Measurements from ENCODE around the gene APOO.
"Not testable (repeated sequence)": the region's sequence is repeated elsewhere in the genome, so short reads cannot be mapped to it uniquely, and the experiment has no call there.

Gene APOO

DNA sequence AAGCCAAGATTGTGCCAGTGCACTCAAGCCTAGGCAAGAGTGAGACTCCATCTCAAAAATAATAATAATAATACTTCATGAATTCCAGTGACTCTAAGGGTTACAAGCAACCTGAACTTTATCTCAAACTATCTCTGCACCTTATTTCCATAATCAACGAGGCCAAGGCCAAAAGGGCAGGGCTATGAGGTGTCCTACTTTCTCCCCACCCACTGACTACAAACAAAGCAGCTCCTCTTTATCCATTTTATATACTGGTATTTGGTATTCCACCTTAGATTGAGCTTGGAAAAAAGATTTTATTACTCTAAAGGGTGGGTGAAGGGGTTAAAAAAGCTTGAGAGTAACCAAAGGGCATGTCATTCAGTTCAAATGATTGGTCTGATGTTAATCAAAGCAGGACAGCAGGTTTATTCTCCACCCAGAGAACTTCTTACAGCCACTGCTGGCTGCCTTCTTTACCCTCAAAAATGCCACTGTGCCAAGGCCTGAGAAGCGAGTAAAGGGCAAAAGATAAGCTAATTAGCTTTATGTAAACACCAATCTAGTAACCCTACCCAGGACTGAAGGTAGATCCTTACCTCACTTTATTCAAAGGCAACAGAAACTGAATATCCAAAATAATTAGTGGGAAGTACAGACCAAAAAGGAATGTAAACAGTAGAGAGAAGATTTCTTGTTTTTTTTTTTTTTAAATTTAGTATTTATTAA lies 28.2 kb downstream of the APOO start:
- intact Hi-C loops (cut with DNase I): no loop called here

DNA sequence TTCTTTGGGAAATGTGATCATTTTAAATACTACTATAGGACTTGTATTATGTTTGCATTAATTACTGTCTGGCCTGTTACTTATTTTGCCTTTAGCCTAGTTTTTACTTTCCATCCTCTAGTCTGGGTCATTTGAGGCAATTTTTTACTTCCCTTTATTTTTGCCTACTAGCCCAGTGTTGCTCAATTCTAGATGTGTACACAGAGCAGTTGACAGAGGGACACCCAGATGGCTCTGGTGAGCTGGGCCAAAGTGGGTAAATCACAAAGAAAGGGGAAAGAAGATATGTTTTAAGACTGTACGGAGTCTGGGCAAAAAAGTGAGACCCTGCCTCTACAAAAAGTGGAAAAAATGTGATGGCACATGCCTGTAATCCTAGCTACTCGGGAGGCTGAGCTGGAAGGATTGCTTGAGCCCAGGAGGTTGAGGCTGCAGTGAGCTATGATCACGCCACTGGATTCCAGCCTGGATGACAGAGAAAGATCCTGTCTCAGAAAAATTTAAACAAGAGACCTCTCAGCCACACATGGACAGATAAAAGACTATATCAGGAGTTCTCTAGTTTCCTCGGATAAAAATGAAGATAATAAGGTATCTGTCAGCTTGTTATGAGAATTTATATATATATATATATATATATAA lies 35.7 kb downstream of the APOO start:
- DNase-seq: no peak
- intact Hi-C loops (cut with DNase I): no loop called here

More for the DNA sequence above, 28.2 kb downstream of the APOO start:
- DNase-seq: no peak

DNA sequence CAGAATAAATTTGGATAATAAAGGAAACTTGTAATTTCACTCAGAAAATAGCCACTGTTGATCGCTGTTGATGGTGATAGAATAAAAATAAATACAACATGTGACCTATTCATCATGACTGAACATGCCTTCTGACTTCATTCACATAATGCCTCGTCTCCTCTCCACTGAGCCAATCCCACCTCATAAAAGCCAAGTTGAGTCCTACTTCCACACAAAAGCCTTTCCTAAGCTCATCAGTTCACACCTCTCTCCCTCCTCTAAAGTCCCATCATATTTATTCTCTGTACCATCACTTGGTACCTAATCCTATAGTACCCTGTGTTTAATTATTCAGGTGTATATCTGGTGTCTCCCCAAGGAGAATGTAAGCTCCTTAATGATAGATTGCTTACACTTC lies 37.7 kb downstream of the APOO start:
- intact Hi-C loops (cut with DNase I): no loop called here
- DNase-seq: no peak

DNA sequence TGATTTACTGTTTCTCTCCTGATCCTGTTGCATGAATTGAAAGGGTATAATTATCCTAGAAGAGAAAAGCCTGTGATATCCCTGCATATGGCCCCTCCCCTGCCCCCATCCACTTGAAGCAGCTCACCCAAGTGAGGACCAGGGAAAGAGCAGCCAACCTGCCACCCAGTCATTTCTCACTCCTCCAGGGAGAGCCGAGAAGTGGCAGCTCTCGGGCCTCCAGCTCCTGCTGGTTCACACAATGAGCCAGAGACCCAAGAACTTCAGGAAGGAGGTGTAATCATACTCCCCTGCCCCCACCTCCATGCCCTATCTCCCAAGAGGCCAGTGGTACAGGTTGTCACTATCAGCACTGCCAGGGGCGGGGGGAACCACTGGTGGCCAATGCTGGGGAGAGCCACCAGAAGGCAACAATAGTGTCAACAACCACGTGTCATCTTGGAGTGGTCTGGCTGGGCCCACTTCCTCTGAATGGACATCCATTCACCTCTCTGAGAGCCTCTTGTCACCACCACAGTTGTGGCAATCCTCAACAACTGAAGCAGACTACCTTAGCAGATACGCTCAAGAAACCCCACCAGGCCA lies 42.9 kb downstream of the APOO start:
- intact Hi-C loops (cut with DNase I): no loop called here
- DNase-seq: no peak

DNA sequence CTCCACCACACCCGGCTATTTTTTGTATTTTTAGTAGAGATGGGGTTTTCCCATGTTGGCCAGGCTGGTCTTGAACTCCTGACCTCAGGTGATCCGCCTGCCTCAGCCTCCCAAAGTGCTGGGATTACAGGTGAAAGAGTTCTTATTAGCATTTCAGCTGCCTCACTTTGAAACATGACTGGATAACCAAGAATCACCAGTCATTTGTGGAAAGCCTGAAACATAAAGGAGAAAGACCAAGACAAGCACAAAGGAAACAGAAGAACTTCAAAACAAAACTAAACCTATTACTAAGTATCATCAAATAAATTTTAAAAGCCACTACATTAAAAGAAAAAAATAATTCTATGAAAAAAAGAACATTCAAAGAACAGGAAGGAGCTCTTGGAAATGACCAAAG lies 45.8 kb downstream of the APOO start:
- DNase-seq; intact Hi-C loops (cut with DNase I): not testable (repeated sequence)

- DNase-seq: no peak
- intact Hi-C loops (cut with DNase I): no loop called here
Measured at GRCh38 chrX:23861215-23861896, 46.4 kb downstream of the APOO start.

GRCh38 chrX:23859238-23859637 lies 48.5 kb downstream of the APOO start:
- intact Hi-C loops (cut with DNase I); DNase-seq: not testable (repeated sequence)

- intact Hi-C loops (cut with DNase I): no loop called here
- no peak for DNase-seq
Measured at GRCh38 chrX:23857935-23858334, 49.8 kb downstream of the APOO start.

DNA sequence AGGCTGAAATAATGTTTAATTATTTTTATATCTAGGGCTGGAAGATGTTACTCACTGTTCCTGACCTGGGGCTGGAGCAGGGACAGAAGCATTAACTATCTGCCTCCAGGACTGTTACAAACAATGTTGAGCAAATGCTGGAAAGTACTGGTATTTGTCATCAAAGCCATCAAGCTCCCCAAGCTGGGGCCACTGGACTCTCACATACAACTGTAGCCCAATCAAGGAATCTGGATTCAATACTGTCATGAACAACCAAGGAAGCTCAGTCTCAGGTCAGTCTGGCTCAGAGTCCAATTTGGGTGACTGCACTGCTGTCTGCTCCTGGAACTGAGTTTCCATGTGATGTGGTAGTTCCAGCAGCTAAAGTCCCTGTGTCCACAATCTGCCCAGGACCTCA lies 50.4 kb downstream of the APOO start:
- no peak for DNase-seq

DNA sequence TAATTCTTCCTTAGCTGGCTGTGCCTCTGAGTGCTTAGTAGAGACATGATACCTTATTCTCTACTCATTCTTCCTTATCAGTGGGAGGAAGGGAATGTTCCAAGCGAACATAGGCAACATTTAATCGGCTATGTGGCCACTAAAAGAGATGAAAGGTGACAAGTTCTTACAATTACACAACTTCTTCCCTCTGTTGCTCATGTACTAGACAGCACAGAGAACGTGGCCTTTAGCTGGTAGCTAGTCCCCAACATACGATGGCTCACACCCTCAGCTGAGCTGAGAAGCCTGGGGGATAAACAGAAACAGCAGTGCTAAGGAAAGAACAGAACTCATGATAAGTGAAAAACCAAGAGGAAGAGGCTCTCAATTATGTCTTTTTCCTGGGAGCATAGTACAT lies 52.2 kb downstream of the APOO start:
- DNase-seq: no peak
- intact Hi-C loops (cut with DNase I): no loop called here

More for the DNA sequence above, 50.4 kb downstream of the APOO start:
- intact Hi-C loops (cut with DNase I): no loop called here

GRCh38 chrX:23854945-23855344 lies 52.8 kb downstream of the APOO start:
- intact Hi-C loops (cut with DNase I): no loop called here

DNA sequence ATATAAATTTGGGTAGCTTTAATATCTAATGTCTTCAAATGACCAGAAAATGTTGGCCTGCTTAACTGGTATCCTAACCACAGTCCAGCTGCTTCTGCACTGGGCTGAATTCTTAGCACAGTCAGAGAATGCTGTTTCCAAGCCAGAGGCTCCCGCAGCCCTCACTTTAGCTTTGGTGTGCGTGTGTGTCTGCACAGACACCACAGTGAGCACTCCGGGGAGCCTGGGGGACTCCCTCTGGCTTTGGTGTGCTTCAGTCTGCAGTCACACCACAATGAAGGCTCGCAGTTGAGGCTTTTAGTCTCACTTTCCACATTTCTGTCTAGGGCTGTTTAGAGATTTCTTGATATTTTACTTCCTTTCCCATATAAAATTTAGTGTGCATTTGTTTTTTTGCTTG lies 53.6 kb downstream of the APOO start:
- DNase-seq: no peak
- intact Hi-C loops (cut with DNase I): no loop called here

More at GRCh38 chrX:23854945-23855344, 52.8 kb downstream of the APOO start:
- no peak for DNase-seq

GRCh38 chrX:23851544-23851943 lies 56.2 kb downstream of the APOO start:
- DNase-seq: no peak
- intact Hi-C loops (cut with DNase I): no loop called here

DNA sequence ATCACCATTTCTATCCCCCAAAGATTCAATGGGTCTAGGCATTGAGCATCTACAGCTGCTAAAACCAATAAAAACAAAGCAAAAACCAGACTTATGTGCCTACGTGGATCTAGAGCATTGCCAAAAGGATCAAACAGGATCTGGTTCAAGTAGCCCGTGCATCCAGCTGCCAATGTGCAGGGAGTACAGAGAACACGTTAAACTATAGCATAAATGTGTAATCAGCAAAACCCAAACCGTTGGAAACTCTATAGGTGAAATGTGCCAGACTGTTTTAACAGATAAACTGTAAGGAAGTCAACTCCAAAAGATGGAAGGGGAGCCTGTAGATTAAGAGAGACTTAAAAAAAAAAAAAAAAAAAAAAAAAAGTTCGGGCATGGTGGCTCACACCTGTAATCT lies 58.5 kb downstream of the APOO start:
- intact Hi-C loops (cut with DNase I): no loop called here

GRCh38 chrX:23845351-23845817 lies 62.4 kb downstream of the APOO start:
- intact Hi-C loops (cut with DNase I): no loop called here
- no peak for DNase-seq

More for the DNA sequence above, 58.5 kb downstream of the APOO start:
- DNase-seq: no peak

DNA sequence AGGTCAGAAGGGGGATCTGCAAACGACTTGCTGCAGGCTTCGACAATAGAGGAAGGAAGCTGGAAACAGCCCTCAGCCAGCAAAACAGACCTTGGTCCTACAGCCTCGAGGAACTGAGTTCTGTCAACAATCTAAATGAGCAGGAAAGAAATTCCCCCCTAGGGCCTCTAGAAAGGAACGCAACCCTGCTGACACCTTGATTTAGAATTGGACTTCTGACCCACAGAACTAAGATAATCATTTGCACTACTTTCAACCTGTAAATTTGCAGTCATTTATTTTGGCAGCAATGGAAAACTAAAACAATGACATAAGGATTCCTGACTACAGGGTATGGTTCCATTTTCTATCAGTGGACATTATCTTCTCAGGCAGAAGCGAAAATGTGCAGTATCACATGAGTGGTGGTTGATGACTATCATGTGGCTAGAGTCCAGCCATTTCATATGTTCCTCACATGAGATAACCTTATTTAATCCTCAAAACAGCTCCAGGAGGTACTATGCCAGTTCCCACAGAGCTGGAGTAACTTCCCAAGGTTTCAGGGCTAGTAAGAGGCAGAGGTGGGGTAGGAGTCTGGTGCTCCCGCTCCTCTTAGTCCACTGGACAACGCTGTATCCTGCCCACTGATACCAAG lies 63.1 kb downstream of the APOO start:
- intact Hi-C loops (cut with DNase I): no loop called here
- peak in 7 of 42 donors; percentile 1 to 36 (median 17) for DNase-seq

DNA sequence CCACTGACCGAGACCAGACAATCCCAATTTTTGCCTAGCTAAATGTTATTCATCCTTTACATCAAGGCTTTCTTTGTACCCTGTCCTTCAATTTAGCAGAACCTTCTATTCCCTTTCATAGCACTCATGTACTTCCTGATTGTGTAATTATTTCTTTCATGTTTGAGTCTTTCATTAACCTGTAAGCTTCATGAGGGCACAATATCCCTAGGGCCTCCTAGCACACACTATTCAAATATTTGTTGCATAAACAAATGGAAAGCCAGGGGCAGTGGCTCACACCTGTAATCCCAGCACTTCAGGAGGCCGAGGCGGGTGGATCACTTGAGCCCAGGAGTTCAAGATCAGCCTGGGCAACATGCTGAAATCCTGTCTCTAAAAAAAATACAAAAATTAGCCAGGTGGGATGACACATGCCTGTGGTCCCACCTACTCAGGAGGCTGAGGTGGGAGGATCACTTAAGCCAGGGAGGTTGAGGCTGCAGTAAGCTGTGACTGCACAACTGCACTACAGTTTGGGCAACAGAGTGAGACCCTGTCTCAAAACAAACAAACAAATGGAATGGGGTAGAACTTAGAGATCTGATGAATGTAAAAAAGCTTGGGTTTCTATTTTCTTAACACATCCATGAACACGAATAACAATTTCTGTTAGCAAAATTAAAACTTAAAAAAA lies 65.8 kb downstream of the APOO start:
- intact Hi-C loops (cut with DNase I): no loop called here
- no peak for DNase-seq

DNA sequence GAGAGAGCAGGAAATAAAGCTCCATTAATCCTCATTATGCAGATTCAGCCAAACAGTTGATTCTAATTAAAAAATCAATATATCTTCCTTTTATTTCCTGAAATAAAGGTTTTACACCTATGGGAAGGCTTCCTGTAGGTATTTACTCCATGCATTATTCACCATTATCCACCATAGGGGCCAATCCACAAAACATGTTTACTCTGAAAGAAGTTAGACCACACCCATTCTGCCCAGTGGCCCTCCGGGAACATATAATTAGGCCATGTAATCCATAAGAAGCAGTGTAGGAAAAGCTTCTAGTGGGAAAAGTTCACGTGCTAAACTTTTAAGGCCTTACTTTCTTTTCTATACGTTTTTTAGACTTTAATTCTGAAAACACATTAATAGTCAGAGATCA lies 67.1 kb downstream of the APOO start:
- DNase-seq: no peak
- intact Hi-C loops (cut with DNase I): no loop called here

DNA sequence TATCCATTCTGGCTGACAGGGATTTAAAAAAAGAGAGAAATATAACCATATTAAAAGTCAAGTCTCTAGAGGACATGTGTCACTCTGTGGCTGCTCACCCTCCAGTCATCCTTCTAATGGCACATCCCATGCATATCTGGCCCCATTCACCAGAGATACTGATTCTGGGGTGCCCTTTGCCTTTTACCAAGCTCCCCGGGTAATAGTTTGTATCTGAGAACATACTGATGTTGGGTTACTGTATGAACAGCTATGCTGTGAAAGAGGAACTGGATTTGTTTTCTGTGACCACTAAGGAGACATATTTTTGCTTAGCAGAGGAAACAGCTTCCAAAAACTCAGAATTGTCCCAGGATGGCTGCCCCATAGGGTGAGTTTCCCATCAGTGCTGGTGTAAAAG lies 68.8 kb downstream of the APOO start:
- intact Hi-C loops (cut with DNase I): no loop called here
- DNase-seq: no peak
